GM15510 (cell line): Measurements from ENCODE around the gene ARSB.

Source experiments
- POLR2A ChIP-seq: IDR thresholded peaks from 3 replicates; pipeline ENCODE4 v1.6.1; 2011; ENCODE audit warnings: borderline replicate concordance; ENCODE audit not compliant: insufficient read length; ENCODE audit errors: extremely low read depth

ARSB gene

GRCh38 chr5:78811866-78812265 is 173.2 kb downstream of the ARSB start:
- TF ChIP-seq POLR2A, result no peak

- no peak for TF ChIP-seq POLR2A
Observed at GRCh38 chr5:78811121-78811817, 173.8 kb downstream of the ARSB start.

GRCh38 chr5:78810098-78810920 is 174.8 kb downstream of the ARSB start:
- no peak for TF ChIP-seq POLR2A

- TF ChIP-seq POLR2A, result no peak
Observed at GRCh38 chr5:78809444-78809843, 175.7 kb downstream of the ARSB start.

DNA sequence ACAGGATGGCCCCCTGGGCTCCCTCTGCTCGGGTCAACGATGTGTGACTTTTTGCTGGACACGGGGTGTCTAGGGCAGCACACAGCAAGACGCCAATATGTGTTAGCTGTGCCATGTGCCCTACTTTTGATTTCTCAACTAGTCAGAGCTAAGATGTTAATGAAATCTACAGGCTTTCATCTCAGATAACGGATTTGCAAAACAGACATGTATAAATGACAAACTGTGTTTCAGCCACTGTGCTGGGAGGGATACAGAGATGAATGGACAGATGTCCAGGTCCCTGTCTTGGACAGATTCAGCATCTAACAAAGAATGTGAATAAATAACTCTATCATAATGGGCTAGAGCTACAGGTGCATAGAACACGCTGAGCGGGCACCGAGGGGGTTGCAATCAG is 176.3 kb downstream of the ARSB start:
- TF ChIP-seq POLR2A, result no peak

DNA sequence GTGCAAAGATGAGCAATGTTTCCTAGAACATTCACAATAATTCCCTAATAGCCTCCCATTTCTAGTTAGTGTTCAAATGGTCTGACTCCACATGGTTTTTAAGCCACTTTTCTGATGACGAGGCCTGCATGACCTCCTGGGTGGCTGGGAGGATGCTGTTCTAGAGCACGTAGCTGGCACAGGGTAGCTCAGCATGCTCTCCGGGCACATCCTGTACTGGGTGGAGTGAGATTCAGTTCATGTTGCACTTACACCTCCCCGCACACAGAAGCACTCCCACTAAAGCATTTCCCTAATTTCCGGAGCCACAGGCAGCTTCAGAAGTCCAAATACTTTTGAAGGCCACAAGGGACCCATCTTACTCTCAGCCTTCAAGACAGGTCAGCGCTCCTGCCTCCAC is 176.7 kb downstream of the ARSB start:
- TF ChIP-seq POLR2A, result no peak

- TF ChIP-seq POLR2A, result no peak
Observed at GRCh38 chr5:78806544-78806943, 178.6 kb downstream of the ARSB start.

DNA sequence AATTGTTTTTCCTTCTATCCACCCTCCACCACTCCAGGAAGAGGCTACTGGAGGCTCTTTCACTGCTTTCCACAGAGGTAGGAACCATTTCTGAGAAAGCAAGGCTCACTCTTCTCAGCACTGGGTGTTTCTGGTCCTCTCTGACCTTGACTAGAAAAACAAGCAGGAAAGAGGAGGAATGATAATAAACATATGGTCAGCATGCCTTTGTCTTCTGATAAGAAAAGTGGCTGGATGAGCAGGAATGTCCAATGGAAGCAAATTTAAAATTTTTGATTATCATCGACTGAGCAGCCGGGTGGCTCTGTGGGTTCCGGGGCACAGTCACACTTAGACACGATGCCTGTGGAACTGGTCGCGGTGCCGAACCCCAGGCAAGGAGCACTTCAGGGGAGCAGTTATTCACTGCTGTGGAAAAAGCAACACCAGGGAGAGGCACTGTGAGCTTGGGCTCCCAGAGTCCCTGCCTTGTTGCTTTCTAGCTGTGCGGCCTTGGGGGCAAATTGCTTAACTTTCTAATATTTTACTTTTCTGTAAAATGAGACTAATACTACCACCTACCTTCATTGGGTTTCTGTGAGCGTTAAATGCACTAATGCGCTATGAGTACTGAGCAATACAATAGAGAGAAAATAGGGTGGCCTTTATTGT is 179.5 kb downstream of the ARSB start:
- TF ChIP-seq POLR2A, result no peak

GRCh38 chr5:78804995-78805394 is 180.1 kb downstream of the ARSB start:
- no peak for TF ChIP-seq POLR2A

- TF ChIP-seq POLR2A, result no peak
Observed at GRCh38 chr5:78803941-78804340, 181.2 kb downstream of the ARSB start.

DNA sequence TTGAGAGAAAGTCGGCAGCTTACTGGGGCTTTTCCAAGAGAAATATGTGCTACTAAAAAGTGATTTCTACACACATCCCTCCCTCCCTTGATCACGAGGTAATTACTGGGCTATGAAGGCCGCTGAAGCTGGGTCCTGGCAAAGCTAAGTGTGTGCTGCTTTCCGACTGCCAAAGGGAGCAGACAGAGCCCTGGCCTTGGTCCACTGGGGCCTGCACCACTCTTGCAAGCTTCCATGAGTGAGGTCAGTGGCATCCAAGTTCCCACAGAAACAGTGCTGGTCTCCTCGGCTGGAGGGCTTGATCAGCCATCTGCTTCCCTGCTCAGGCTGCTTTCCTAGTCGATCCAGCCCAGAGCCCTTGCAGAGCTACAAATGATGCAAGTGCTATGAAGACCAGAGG is 181.8 kb downstream of the ARSB start:
- no peak for TF ChIP-seq POLR2A

- no peak for TF ChIP-seq POLR2A
Observed at GRCh38 chr5:78801413-78801812, 183.7 kb downstream of the ARSB start.

GRCh38 chr5:78799266-78800017 is 185.7 kb downstream of the ARSB start:
- TF ChIP-seq POLR2A, result no peak

DNA sequence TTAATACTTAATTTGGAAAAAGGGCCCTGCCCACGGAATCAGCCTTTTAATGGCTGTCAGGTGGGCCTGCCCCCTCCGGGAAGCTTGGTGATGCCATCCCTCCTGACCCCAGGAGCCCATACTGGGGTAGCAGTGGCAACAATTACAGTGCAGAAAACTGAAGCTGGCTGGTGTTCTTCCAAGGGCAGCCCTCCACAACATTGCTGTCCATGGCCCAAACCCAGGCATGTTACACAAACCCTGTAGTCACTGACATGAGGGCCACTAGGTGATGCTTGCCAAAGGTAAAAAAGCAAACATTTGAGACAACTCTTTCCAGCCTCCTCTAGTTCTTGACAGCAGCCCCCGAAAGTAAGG is 186.5 kb downstream of the ARSB start:
- TF ChIP-seq POLR2A, result no peak
